Subcutaneous adipose tissue (tissue), 4 donors: ENCODE data around the gene DUSP22. TPM values are rescaled to one million over a fixed set of nuclear protein-coding genes. Genes with fewer than 3 reads are reported as not detected.

Source experiments
- CTCF ChIP-seq: fragments of 450-650 bp; IDR thresholded peaks from one replicate; pipeline ENCODE4 v1.5.1; 2016; ENCODE audit warnings: low read depth, mild to moderate bottlenecking, control low read depth, antibody characterized with exemption, moderate library complexity
- total RNA-seq, 4 donors: library from RNA; depleted of rRNA; stranded (reverse); fragments of >200 nt; gene quantifications; one replicate each; pipeline ENCODE4 v1.1.0, GENCODE V29; 2016

Gene DUSP22
- total RNA-seq, 4 donors from 2014 or later: 54.0 to 88.9 (median 64.9) TPM

- TF ChIP-seq CTCF: no peak
Measured at GRCh38 chr6:361411-362132, 69.3 kb downstream of the DUSP22 start.

GRCh38 chr6:362231-362923 is 70.1 kb downstream of the DUSP22 start:
- no peak for TF ChIP-seq CTCF

GRCh38 chr6:362924-363249 is 70.6 kb downstream of the DUSP22 start:
- TF ChIP-seq CTCF: no peak

GRCh38 chr6:363291-363690 is 71.0 kb downstream of the DUSP22 start:
- no peak for TF ChIP-seq CTCF

GRCh38 chr6:363909-364308 is 71.6 kb downstream of the DUSP22 start:
- TF ChIP-seq CTCF: no peak

GRCh38 chr6:364609-365540 is 72.6 kb downstream of the DUSP22 start:
- TF ChIP-seq CTCF: no peak

GRCh38 chr6:365835-366234 is 73.5 kb downstream of the DUSP22 start:
- no peak for TF ChIP-seq CTCF
